Spleen (tissue), 11 donors: Measurements from ENCODE around the gene BIRC6. TPM values are rescaled to one million over a fixed set of nuclear protein-coding genes. Genes with fewer than 3 reads are reported as not detected.
A peak's percentile ranks its signal among the peaks of the same experiment; 100 is the strongest.

Source experiments
- DNase-seq: peaks from one replicate; pipeline ENCODE4 v3.0.0-alpha.2; 2020
- H3K27ac ChIP-seq, 8 donors: fragments of 200-600 bp; sonication (generic) in 7 of 8; 1 replicate in 4 of 8; 2 replicates in 4 of 8; pipeline versions ENCODE4 v1.5.0 to v1.8.0; 2016 to 2021; ENCODE audit warnings: inconsistent platforms in 4 of 8, mild to moderate bottlenecking in 4 of 8, moderate library complexity in 1 of 8
- H3K27me3 ChIP-seq, 7 donors: fragments of 200-600 bp; sonication (generic) in 6 of 7; replicated peaks in 1 of 7; 1 replicate in 4 of 7; 2 replicates in 3 of 7; pipeline versions ENCODE4 v1.5.0 to v1.8.0; 2016 to 2021; ENCODE audit warnings: inconsistent platforms in 3 of 7, mild to moderate bottlenecking in 1 of 7
- H3K36me3 ChIP-seq, 6 donors: fragments of 200-600 bp; sonication (generic) in 5 of 6; 1 replicate in 4 of 6; 2 replicates in 2 of 6; pipeline versions ENCODE4 v1.5.0 to v1.8.0; 2016 to 2021; ENCODE audit warnings: inconsistent platforms in 2 of 6
- H3K4me1 ChIP-seq, 6 donors: fragments of 200-600 bp; sonication (generic) in 5 of 6; 1 replicate in 3 of 6; 2 replicates in 3 of 6; pipeline versions ENCODE4 v1.5.0 to v1.8.0; 2016 to 2021; ENCODE audit warnings: inconsistent platforms in 3 of 6
- H3K4me3 ChIP-seq, 8 donors: fragments of 200-600 bp; sonication (generic) in 7 of 8; 1 replicate in 4 of 8; 2 replicates in 4 of 8; pipeline versions ENCODE4 v1.5.0 to v1.8.0; 2016 to 2021; ENCODE audit warnings: inconsistent platforms in 4 of 8, mild to moderate bottlenecking in 4 of 8, moderate library complexity in 2 of 8
- H3K9me3 ChIP-seq, 8 donors: fragments of 200-600 bp; sonication (generic) in 7 of 8; 1 replicate in 4 of 8; 2 replicates in 4 of 8; pipeline versions ENCODE4 v1.5.0 to v1.8.0; 2016 to 2021; ENCODE audit warnings: inconsistent platforms in 4 of 8
- POLR2A ChIP-seq, 3 donors: fragments of 450-650 bp; IDR thresholded peaks; one replicate each; pipeline ENCODE4 v1.5.1; 2017; ENCODE audit warnings: antibody characterized with exemption in 3 of 3, mild to moderate bottlenecking in 1 of 3
- POLR2AphosphoS5 ChIP-seq, 3 donors: sonication (generic); formaldehyde crosslinking; IDR thresholded peaks; one replicate each; pipeline ENCODE4 v1.5.1; 2017; ENCODE audit warnings: antibody characterized with exemption in 3 of 3
- WGBS, 5 donors: extraction: QIAGEN DNeasy Blood & Tissue Kit in 3 of 5; methylation state at CpG; one replicate each; pipeline versions ENCODE4 v1.1.5 to v1.1.7; 2013 to 2018; 5-methylcytosine and 5-hydroxymethylcytosine counted together
- intact Hi-C: fragments of 100-400 bp; cut with DNase I; formaldehyde crosslinking; loops from one replicate; pipeline ENCODE4 v1.15.0; 2023; ENCODE audit warnings: low total_unique reads
- polyA plus RNA-seq, 3 donors: library from polyadenylated mRNA; stranded (reverse); fragments of 200-250 nt; gene quantifications; one replicate each; pipeline ENCODE4 v1.2.1, GENCODE V29; 2013
- total RNA-seq, 7 donors: library from RNA; depleted of rRNA in 3 of 7; stranded (reverse); fragments of >200 nt in 3 of 7; fragmentation: NEBNext Ultra II Directional in 4 of 7; extraction: Animal tissue kit (Norgen Biotek cat#: 25700) in 4 of 7; gene quantifications; one replicate each; pipeline versions ENCODE4 v1.1.0 to v1.2.1, GENCODE V29; 2016 to 2021
- TF ChIP-seq, protein P1 (sequence below), 11 experiments: fragments of 200-600 bp in 7 of 11; fragments of 450-650 bp in 4 of 11; sonication (generic) in 4 of 11; IDR thresholded peaks in 8 of 11; conservative IDR thresholded peaks in 3 of 11; 1 replicate in 7 of 11; 2 replicates in 4 of 11; pipeline versions ENCODE4 v1.4.0 to v1.8.0; 2016 to 2021; ENCODE audit warnings: antibody characterized with exemption in 11 of 11, inconsistent platforms in 4 of 11, mild to moderate bottlenecking in 1 of 11
- donor health status: healthy with polysubstance abuse.
- donor health status: DM: no; HTN: no; CAD: no; lungs with moderate emphysema.
- donor health status: DM: no; HTN: no; CAD: no.
- donor health status: Bipolar disorder and iron deficiency.
- donor health status: healthy.
- donor health status: DM: no; HTN: no; CAD: no.
- donor health status: DM: yes; HTN: yes; CAD: no.

Gene BIRC6
- total and polyA plus RNA-seq, 10 donors: 17.8 to 226 (median 155) TPM

DNA sequence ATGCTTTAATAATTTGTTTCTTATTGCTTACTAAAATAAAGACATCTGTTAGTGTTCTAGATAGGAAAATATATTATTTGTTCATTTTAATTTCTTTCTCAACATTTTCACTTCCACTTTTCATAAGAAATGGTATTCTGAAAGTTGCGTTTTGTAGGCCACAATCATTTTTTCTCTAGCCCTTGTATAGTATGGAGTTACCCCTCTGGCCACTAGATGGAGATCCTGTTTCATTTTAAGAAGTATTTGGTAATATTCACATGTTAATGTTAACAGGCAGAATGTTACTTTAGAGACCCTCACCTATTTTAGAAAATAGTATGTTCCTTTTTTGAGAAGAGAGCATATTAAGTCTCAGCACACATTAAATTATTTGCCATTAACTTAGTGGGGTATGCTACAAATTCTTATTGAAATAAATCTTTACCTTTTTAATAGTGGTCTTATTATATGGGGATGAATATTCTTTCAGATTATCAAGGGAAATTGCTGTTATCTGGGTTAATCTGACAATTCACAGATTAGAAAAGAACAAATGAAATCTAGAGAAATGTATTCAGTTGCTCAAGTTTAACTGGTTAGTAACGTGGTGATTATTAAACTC lies 197.1 kb downstream of the BIRC6 start:
- no peak for DNase-seq
- TF ChIP-seq, protein P1, sequence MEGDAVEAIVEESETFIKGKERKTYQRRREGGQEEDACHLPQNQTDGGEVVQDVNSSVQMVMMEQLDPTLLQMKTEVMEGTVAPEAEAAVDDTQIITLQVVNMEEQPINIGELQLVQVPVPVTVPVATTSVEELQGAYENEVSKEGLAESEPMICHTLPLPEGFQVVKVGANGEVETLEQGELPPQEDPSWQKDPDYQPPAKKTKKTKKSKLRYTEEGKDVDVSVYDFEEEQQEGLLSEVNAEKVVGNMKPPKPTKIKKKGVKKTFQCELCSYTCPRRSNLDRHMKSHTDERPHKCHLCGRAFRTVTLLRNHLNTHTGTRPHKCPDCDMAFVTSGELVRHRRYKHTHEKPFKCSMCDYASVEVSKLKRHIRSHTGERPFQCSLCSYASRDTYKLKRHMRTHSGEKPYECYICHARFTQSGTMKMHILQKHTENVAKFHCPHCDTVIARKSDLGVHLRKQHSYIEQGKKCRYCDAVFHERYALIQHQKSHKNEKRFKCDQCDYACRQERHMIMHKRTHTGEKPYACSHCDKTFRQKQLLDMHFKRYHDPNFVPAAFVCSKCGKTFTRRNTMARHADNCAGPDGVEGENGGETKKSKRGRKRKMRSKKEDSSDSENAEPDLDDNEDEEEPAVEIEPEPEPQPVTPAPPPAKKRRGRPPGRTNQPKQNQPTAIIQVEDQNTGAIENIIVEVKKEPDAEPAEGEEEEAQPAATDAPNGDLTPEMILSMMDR (IDR thresholded peaks at IDR 0.05 in 8 of 11, conservative IDR thresholded peaks at IDR 0.05 in 3 of 11): peak; percentile 37 to 82 (median 72)
- TF ChIP-seq POLR2A (IDR thresholded peaks at IDR 0.05) (no peak), POLR2AphosphoS5 (IDR thresholded peaks at IDR 0.05) (no peak)
- Histone ChIP-seq H3K27ac (peak overlapping the region in 2 of 8 donors; percentile 17 to 27), H3K36me3 (peaks cover 0 to 49% (median 10%) of the 10 kb centered on the region in 6 donors), H3K4me3 (no peak overlapping the region), H3K4me1 (peaks cover 0 to 11% (median 4%) of the 10 kb centered on the region in 6 donors), H3K27me3 (no peaks in the 10 kb centered on the region), H3K9me3 (no peaks in the 10 kb centered on the region)
- intact Hi-C loops: no loop called here
- 54 to 64% (median 57%) methylated on average over 2 of the region's 2 CpGs for WGBS, 5 donors

DNA sequence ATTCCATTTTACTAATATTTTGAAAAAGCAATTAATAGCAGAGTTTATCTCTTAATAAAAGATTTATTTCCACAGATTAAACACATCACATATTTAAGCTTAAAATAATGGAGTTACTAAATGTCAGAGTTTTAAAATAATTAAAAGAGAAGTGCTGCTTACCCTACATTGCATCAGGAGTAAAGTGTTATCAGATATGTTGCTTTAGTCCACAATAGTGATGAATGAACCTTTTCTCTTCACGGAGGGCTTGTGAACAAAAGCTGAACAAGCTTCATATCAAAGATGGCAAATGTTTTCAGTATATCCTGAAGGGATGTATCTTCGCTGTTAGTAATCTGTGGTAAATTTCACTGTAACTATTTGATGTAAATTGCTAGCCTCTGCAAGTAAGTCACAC lies 201.7 kb downstream of the BIRC6 start:
- 79 to 94% (median 85%) methylated on average over 2 of the region's 2 CpGs for WGBS, 5 donors
- peaks cover 0 to 14% (median 3%) of the 10 kb centered on the region in 6 donors for H3K4me1 ChIP-seq
- no peaks in the 10 kb centered on the region for H3K27me3 ChIP-seq
- peaks cover 0 to 75% (median 7%) of the 10 kb centered on the region in 6 donors for H3K36me3 ChIP-seq
- no peak overlapping the region for H3K4me3 ChIP-seq
- H3K9me3 ChIP-seq: no peaks in the 10 kb centered on the region
- H3K27ac ChIP-seq: peak overlapping the region in 2 of 8 donors; percentile 76 to 78
- no peak for DNase-seq
- TF ChIP-seq, protein P1 (IDR thresholded peaks at IDR 0.05 in 8 of 11, conservative IDR thresholded peaks at IDR 0.05 in 3 of 11): no peak
- TF ChIP-seq POLR2A (IDR thresholded peaks at IDR 0.05) (no peak), POLR2AphosphoS5 (IDR thresholded peaks at IDR 0.05) (no peak)
- intact Hi-C loops: no loop called here

DNA sequence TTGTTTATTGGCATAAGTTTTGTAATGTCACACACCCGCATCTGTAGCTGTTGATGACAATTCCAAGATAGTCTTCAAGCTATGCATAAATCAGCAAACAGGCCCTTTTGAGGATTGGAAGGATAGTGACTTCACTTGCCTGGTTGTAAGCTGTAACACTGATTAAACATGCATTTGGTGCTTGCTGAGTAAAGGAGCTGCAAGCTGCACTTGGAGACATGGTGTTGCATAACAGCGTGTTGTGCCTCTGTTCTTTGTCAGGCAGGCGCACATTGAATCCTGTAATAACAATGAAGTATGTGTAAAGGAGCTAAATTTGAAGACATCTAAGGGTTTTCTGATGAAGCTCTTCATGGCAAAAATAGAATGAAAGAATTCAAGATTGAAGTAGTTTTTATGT lies 202.3 kb downstream of the BIRC6 start:
- peak overlapping the region in 3 of 8 donors; percentile 8 to 78 (median 76) for H3K27ac ChIP-seq

DNA sequence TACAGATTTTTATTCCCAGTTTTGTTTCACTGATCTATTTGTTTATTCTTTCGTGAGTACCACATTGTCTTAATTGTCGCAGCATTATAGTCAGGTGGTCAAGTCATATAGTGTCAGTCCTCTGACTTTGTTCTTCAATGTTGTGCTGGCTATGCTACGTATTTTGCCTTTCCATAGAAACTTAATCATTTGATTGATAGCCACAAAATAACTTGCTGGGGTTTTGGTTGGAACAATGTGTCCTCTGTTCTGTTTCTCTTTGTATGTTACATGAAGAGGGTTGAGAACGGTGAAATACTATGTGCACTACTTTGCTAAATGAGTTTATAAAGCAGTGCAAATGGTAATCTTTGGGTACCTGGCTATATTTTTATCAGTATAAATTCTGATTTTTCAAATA lies 206.1 kb downstream of the BIRC6 start:
- H3K27me3 ChIP-seq: no peaks in the 10 kb centered on the region
- H3K9me3 ChIP-seq: peaks cover 3 to 25% (median 19%) of the 10 kb centered on the region in 8 donors
- intact Hi-C loops: no loop called here
- H3K36me3 ChIP-seq: peaks cover 0 to 94% (median 17%) of the 10 kb centered on the region in 6 donors
- TF ChIP-seq POLR2A (IDR thresholded peaks at IDR 0.05) (no peak), POLR2AphosphoS5 (IDR thresholded peaks at IDR 0.05) (no peak)
- TF ChIP-seq, protein P1 (IDR thresholded peaks at IDR 0.05 in 8 of 11, conservative IDR thresholded peaks at IDR 0.05 in 3 of 11): no peak
- no peak overlapping the region for H3K4me3 ChIP-seq
- no peak for DNase-seq
- H3K4me1 ChIP-seq: peaks cover 0 to 8% (median 0%) of the 10 kb centered on the region in 6 donors
- no peak overlapping the region for H3K27ac ChIP-seq
- 96 to 100% (median 99%) methylated on average over 4 of the region's 4 CpGs for WGBS, 5 donors

More for the DNA sequence above, 202.3 kb downstream of the BIRC6 start:
- intact Hi-C loops: no loop called here
- Histone ChIP-seq H3K4me1 (peaks cover 0 to 8% (median 0%) of the 10 kb centered on the region in 6 donors), H3K27me3 (no peaks in the 10 kb centered on the region), H3K9me3 (no peaks in the 10 kb centered on the region), H3K36me3 (peaks cover 0 to 81% (median 7%) of the 10 kb centered on the region in 6 donors), H3K4me3 (no peak overlapping the region)
- 67 to 92% (median 86%) methylated on average over 3 of the region's 3 CpGs for WGBS, 5 donors
- TF ChIP-seq POLR2A (IDR thresholded peaks at IDR 0.05) (no peak), POLR2AphosphoS5 (IDR thresholded peaks at IDR 0.05) (no peak)
- TF ChIP-seq, protein P1 (IDR thresholded peaks at IDR 0.05 in 8 of 11, conservative IDR thresholded peaks at IDR 0.05 in 3 of 11): no peak
- no peak for DNase-seq
